ENCODE measurements around the gene ALDH2. TPM values are rescaled to one million over a fixed set of nuclear protein-coding genes. Genes with fewer than 3 reads are reported as not detected.
A peak's percentile ranks its signal among the peaks of the same experiment; 100 is the strongest.
"Not testable (repeated sequence)": the region's sequence is repeated elsewhere in the genome, so short reads cannot be mapped to it uniquely, and the experiment has no call there.

Gene ALDH2
- total and polyA plus RNA-seq, 9 donors: 14.6 to 52.6 (median 38.7) TPM

GRCh38 chr12:111835531-111836181 is 68.9 kb downstream of the ALDH2 start:
- not testable (repeated sequence) for H3K9me3 ChIP-seq (replicated peaks; ENCODE audit: control insufficient read depth, low read depth, low read length); H3K36me3 ChIP-seq (ENCODE audit: control insufficient read depth, insufficient read depth, low read length); H3K4me1 ChIP-seq (ENCODE audit: control insufficient read depth, insufficient read depth, low read length); H3K27me3 ChIP-seq (ENCODE audit: control insufficient read depth, insufficient read depth, low read length); DNase-seq; H3K27ac ChIP-seq (ENCODE audit: low read length); H3K4me3 ChIP-seq (ENCODE audit: low read length)
- WGBS (ENCODE audit: insufficient coverage): 90% methylated on average over 21 of the region's 28 CpGs

DNA sequence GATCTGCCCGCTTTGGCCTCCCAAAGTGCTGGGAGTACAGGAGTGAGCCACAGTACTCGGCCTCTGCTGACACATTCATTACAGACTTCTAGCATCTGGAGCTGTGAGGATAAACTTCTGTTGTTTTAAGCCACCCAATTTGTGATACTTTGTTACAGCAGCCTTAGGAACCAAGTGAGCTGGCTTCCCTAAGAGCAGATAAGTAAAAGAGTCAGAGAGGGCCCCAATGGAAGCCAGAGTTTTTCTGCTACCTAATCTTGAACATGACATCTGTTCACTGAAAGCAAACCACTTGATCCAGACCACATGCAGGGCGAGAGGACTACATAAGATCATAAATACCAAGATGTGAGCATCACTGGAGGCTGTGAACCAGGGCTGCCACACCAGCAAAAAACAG is 71.6 kb downstream of the ALDH2 start:
- H3K27ac ChIP-seq (ENCODE audit: low read length): no peak overlapping the region
- H3K4me3 ChIP-seq (ENCODE audit: low read length): no peak overlapping the region
- no peak for DNase-seq
- H3K4me1 ChIP-seq (ENCODE audit: control insufficient read depth, insufficient read depth, low read length): peaks cover 10% of the 10 kb centered on the region
- no peaks in the 10 kb centered on the region for H3K9me3 ChIP-seq (replicated peaks; ENCODE audit: control insufficient read depth, low read depth, low read length)
- 50% methylated on average over 1 of the region's 3 CpGs for WGBS (ENCODE audit: insufficient coverage)
- H3K36me3 ChIP-seq (ENCODE audit: control insufficient read depth, insufficient read depth, low read length): peaks cover 6% of the 10 kb centered on the region
- no peaks in the 10 kb centered on the region for H3K27me3 ChIP-seq (ENCODE audit: control insufficient read depth, insufficient read depth, low read length)

DNA sequence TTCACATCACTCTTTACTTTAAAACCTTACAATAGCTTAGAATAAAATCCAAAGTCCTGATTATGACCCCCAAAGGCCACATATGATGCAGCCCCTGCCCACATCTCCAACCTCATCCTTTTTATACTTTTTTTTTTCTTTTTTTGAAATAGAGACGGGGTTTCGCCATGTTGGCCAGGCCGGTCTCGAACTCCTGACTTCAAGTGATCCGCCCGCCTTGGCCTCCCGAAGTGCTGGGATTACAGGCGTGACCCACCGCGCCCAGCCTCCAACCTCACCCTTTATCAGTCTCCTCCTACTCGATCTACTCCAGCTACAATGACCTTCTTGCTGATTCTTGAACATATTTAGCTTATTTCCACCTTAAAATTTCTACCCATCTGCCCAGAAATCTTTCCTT is 74.1 kb downstream of the ALDH2 start:
- H3K9me3 ChIP-seq (replicated peaks; ENCODE audit: control insufficient read depth, low read depth, low read length): no peaks in the 10 kb centered on the region
- peaks cover 18% of the 10 kb centered on the region for H3K36me3 ChIP-seq (ENCODE audit: control insufficient read depth, insufficient read depth, low read length)
- peak overlapping the region; percentile 96 for H3K4me3 ChIP-seq (ENCODE audit: low read length)
- DNase-seq: no peak
- WGBS (ENCODE audit: insufficient coverage): 50% methylated on average over 11 of the region's 11 CpGs
- H3K27me3 ChIP-seq (ENCODE audit: control insufficient read depth, insufficient read depth, low read length): no peaks in the 10 kb centered on the region
- peaks cover 17% of the 10 kb centered on the region for H3K4me1 ChIP-seq (ENCODE audit: control insufficient read depth, insufficient read depth, low read length)
- peak overlapping the region; percentile 93 for H3K27ac ChIP-seq (ENCODE audit: low read length)

GRCh38 chr12:111841236-111841749 is 74.6 kb downstream of the ALDH2 start:
- WGBS (ENCODE audit: insufficient coverage): 0% methylated on average over 4 of the region's 13 CpGs
- Histone ChIP-seq H3K4me1 (ENCODE audit: control insufficient read depth, insufficient read depth, low read length) (peaks cover 17% of the 10 kb centered on the region), H3K4me3 (ENCODE audit: low read length) (peak overlapping the region; percentile 96), H3K27me3 (ENCODE audit: control insufficient read depth, insufficient read depth, low read length) (no peaks in the 10 kb centered on the region), H3K27ac (ENCODE audit: low read length) (peak overlapping the region; percentile 93), H3K36me3 (ENCODE audit: control insufficient read depth, insufficient read depth, low read length) (peaks cover 18% of the 10 kb centered on the region), H3K9me3 (replicated peaks; ENCODE audit: control insufficient read depth, low read depth, low read length) (no peaks in the 10 kb centered on the region)
- DNase-seq: no peak

GRCh38 chr12:111841750-111842555 is 75.2 kb downstream of the ALDH2 start, which contains the start of gene MAPKAPK5:
MAPKAPK5 (plus strand) TSS chr12:111842228; CDS start chr12:111842734, 506 bp downstream.
- under 1% methylated on average over 83 of the region's 84 CpGs for WGBS (ENCODE audit: insufficient coverage)
- Histone ChIP-seq H3K27me3 (ENCODE audit: control insufficient read depth, insufficient read depth, low read length) (no peaks in the 10 kb centered on the region), H3K4me1 (ENCODE audit: control insufficient read depth, insufficient read depth, low read length) (peaks cover 17% of the 10 kb centered on the region), H3K36me3 (ENCODE audit: control insufficient read depth, insufficient read depth, low read length) (peaks cover 18% of the 10 kb centered on the region), H3K4me3 (ENCODE audit: low read length) (peak within 1 kb of the TSS; percentile 96), H3K9me3 (replicated peaks; ENCODE audit: control insufficient read depth, low read depth, low read length) (no peaks in the 10 kb centered on the region), H3K27ac (ENCODE audit: low read length) (peak within 1 kb of the TSS; percentile 93)
- peak; percentile 97 for DNase-seq

DNA sequence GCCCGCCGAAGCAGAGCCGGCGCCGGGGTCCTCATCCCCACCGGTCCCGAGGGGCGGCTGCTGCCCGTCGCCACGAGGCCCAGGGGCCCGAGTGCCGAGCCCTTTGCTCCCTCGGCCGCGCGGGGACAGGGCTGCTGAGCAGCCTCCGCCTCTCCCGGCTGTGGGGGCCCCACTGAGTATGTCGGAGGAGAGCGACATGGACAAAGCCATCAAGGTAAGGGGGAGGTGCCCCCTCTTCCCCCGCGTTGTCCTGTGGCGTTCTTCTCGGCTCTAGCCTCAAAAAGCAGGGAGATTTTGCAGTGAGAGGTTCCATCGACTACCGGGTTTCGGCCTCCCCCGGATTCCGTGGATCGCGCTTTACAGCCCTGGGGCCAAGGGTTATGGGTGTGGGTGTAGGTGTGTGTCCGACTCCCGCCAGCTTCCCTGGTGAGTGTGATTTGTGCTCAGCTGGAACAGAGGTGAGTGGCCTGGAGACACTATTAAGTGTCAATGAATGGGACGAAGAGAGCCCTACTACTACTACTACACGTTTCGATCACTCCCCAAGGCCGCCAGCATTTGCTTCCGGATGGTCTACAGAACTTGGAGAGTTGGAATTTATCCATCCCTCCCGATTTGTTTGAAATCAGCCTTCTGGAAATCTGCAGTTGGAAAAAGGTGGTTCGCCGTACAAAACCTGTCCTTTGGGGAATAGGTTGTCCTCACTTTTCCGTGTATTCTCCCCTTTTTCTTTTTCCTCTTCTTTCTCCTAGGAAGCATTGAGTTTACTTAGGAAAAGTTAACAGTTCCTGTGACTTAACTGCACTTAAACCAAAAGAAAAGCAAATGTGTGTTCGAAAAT is 76.0 kb downstream of the ALDH2 start:
- peaks cover 18% of the 10 kb centered on the region for H3K36me3 ChIP-seq (ENCODE audit: control insufficient read depth, insufficient read depth, low read length)
- H3K27ac ChIP-seq (ENCODE audit: low read length): peak overlapping the region; percentile 67
- no peaks in the 10 kb centered on the region for H3K9me3 ChIP-seq (replicated peaks; ENCODE audit: control insufficient read depth, low read depth, low read length)
- under 1% methylated on average over 28 of the region's 44 CpGs for WGBS (ENCODE audit: insufficient coverage)
- H3K4me1 ChIP-seq (ENCODE audit: control insufficient read depth, insufficient read depth, low read length): peaks cover 17% of the 10 kb centered on the region
- peak; percentile 35 for DNase-seq
- no peaks in the 10 kb centered on the region for H3K27me3 ChIP-seq (ENCODE audit: control insufficient read depth, insufficient read depth, low read length)
- H3K4me3 ChIP-seq (ENCODE audit: low read length): peak overlapping the region; percentile 96

DNA sequence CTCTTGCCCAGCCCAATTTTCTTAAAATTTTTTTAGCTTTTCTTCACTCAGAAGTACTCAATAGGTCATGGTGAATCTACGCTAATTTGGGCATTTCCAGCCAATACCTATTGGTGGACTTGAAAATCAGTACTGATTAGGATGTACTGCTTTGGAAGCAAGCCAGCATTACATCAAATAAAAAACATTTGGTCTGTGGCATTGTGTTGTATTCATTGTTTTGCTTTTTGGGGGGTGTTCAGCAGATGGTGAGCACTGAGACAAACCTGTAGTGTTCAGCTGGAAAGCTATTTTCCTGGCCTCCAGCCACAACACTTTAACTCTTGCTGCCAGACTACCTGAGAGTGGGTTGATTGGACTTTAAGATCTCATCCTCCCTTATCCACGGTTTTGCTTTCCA is 79.3 kb downstream of the ALDH2 start:
- Histone ChIP-seq H3K4me3 (ENCODE audit: low read length) (no peak overlapping the region), H3K27ac (ENCODE audit: low read length) (no peak overlapping the region), H3K36me3 (ENCODE audit: control insufficient read depth, insufficient read depth, low read length) (peaks cover 21% of the 10 kb centered on the region), H3K4me1 (ENCODE audit: control insufficient read depth, insufficient read depth, low read length) (peaks cover 8% of the 10 kb centered on the region), H3K27me3 (ENCODE audit: control insufficient read depth, insufficient read depth, low read length) (no peaks in the 10 kb centered on the region), H3K9me3 (replicated peaks; ENCODE audit: control insufficient read depth, low read depth, low read length) (peaks cover 2% of the 10 kb centered on the region)
- DNase-seq: no peak
- no CpG with 5 or more reads among the region's 2 CpGs for WGBS (ENCODE audit: insufficient coverage)

DNA sequence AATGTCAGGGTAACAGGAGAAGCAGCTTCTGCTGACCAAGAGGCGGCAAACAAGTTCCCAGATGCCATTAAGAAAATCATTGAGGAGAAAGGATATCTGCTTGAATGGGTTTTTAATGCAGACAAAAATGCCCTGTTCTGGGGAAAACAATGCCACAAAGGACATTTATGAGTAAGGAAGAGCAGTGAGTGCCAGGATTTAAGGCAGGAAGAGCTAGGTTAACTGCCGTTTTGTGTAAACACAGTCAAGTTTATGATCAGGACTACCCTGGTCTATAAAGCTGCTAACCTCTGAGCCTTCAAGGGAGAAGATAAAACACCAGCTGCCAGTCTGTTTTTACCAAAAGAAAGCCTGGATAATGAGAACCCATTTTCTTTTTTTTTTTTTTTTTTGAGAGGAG is 83.8 kb downstream of the ALDH2 start:
- H3K27ac ChIP-seq (ENCODE audit: low read length): no peak overlapping the region
- peaks cover 2% of the 10 kb centered on the region for H3K9me3 ChIP-seq (replicated peaks; ENCODE audit: control insufficient read depth, low read depth, low read length)
- H3K27me3 ChIP-seq (ENCODE audit: control insufficient read depth, insufficient read depth, low read length): no peaks in the 10 kb centered on the region
- WGBS (ENCODE audit: insufficient coverage): 71% methylated on average over 2 of the region's 2 CpGs
- DNase-seq: no peak
- H3K4me1 ChIP-seq (ENCODE audit: control insufficient read depth, insufficient read depth, low read length): no peaks in the 10 kb centered on the region
- peaks cover 19% of the 10 kb centered on the region for H3K36me3 ChIP-seq (ENCODE audit: control insufficient read depth, insufficient read depth, low read length)
- no peak overlapping the region for H3K4me3 ChIP-seq (ENCODE audit: low read length)

- Histone ChIP-seq H3K9me3 (replicated peaks; ENCODE audit: control insufficient read depth, low read depth, low read length) (peaks cover 6% of the 10 kb centered on the region), H3K27me3 (ENCODE audit: control insufficient read depth, insufficient read depth, low read length) (no peaks in the 10 kb centered on the region), H3K4me1 (ENCODE audit: control insufficient read depth, insufficient read depth, low read length) (no peaks in the 10 kb centered on the region), H3K4me3 (ENCODE audit: low read length) (no peak overlapping the region), H3K36me3 (ENCODE audit: control insufficient read depth, insufficient read depth, low read length) (no peaks in the 10 kb centered on the region), H3K27ac (ENCODE audit: low read length) (no peak overlapping the region)
- no peak for DNase-seq
- WGBS (ENCODE audit: insufficient coverage): no CpG with 5 or more reads among the region's 2 CpGs
Measured at GRCh38 chr12:111858186-111858585, 91.5 kb downstream of the ALDH2 start.
